ENCODE data around the gene CCHCR1. TPM values are rescaled to one million over a fixed set of nuclear protein-coding genes. Genes with fewer than 3 reads are reported as not detected.

CCHCR1 gene
- total and polyA plus RNA-seq, 2 experiments from 2014 or later, result 19.8 to 46.7 TPM

GRCh38 chr6:31156641-31157040 lies 961 bp downstream of the CCHCR1 start (continued):
- TF ChIP-seq ZNF462 (CRISPR knock-in tag; IDR thresholded peaks at IDR 0.05), result no peak
- no peak for TF ChIP-seq REST (IDR thresholded peaks at IDR 0.05; ENCODE audit: unreplicated experiment)
- TF ChIP-seq CTCF (conservative IDR thresholded peaks at IDR 0.05; ENCODE audit: low read depth in 2 of 2), result no peak
- no peak for TF ChIP-seq NANOG (IDR thresholded peaks at IDR 0.05; ENCODE audit: borderline replicate concordance)
